K562 (cell line): ENCODE data around the gene HRH1. TPM values are rescaled to one million over a fixed set of nuclear protein-coding genes. Genes with fewer than 3 reads are reported as not detected.

ENCODE experiments used
- ATAC-seq: fragments of 200-7000 bp; cut with Tn5 transposase; 3 replicates; pipeline ENCODE4 v1.9.1; 2020; ENCODE audit warnings: moderate library complexity
- BruUV-seq: library from RNA; stranded (reverse); fragments of 400-500 nt; replicated peaks from 2 replicates; lab custom pipeline; 2021; lab: Mats Ljungman, UMichigan
- CTCF ChIA-PET: fragments of 300-600 bp; formaldehyde crosslinking; extraction: SDS; loops from one replicate; lab custom pipeline; 2021; ENCODE audit warnings: low intra/inter-chr PET ratio; lab: Yijun Ruan, JAX
- POLR2A ChIA-PET: fragments of 300-600, 350-650 bp; sonication (Branson Sonifier 250); formaldehyde crosslinking; extraction: SDS; loops from one replicate; lab custom pipeline; 2021; ENCODE audit warnings: antibody characterized with exemption, inconsistent platforms; lab: Yijun Ruan, JAX
- DNase-seq, 4 experiments: peaks; one replicate each; pipeline versions ENCODE4 v3.0.0 to v3.0.0-alpha.2; 2011 to 2018; ENCODE audit warnings: low spot score in 3 of 4, mixed read lengths in 3 of 4; ENCODE audit errors: extremely low read depth in 1 of 4
- FAIRE-seq: peaks from 2 replicates; lab custom pipeline; 2011; peaks lifted over from hg19 to GRCh38; lab: Jason Lieb, UNC
- H2AFZ ChIP-seq: 2 replicates; pipeline ENCODE4 v1.6.0; 2011; ENCODE audit warnings: low read depth, low read length, control low read depth, inconsistent platforms
- H3K27ac ChIP-seq: fragments of 200-600 bp; 3 replicates; pipeline ENCODE4 v1.8.0; 2011; ENCODE audit warnings: low read depth, mild to moderate bottlenecking, control low read depth, inconsistent platforms, low read length, moderate library complexity, mixed read lengths; ENCODE audit errors: extremely low read depth
- H3K27me3 ChIP-seq, 2 experiments: fragments of 300-600 bp in 1 of 2; 2 replicates in 1 of 2; 3 replicates in 1 of 2; pipeline versions ENCODE4 v1.6.0 to v1.8.0; 2011; ENCODE audit warnings: inconsistent platforms in 2 of 2, low read length in 2 of 2, mild to moderate bottlenecking in 1 of 2, mixed read lengths in 1 of 2, moderate library complexity in 1 of 2; ENCODE audit not compliant: control insufficient read depth in 2 of 2, insufficient read depth in 2 of 2
- H3K36me3 ChIP-seq: fragments of 300-600 bp; 3 replicates; pipeline ENCODE4 v1.8.0; 2011; ENCODE audit warnings: mild to moderate bottlenecking, low read length, inconsistent platforms; ENCODE audit not compliant: control insufficient read depth, insufficient read depth
- H3K4me1 ChIP-seq, 2 experiments: fragments of 200-600 bp in 1 of 2; replicated peaks in 1 of 2; 2 replicates in 1 of 2; 3 replicates in 1 of 2; pipeline versions ENCODE4 v1.5.1 to v1.8.0; 2011; ENCODE audit warnings: inconsistent platforms in 2 of 2, low read length in 2 of 2, mild to moderate bottlenecking in 1 of 2, mixed read lengths in 1 of 2, moderate library complexity in 1 of 2; ENCODE audit not compliant: control insufficient read depth in 2 of 2, insufficient read depth in 2 of 2
- H3K4me2 ChIP-seq: 2 replicates; pipeline ENCODE4 v1.6.1; 2011; ENCODE audit warnings: low read length, control low read depth, inconsistent platforms, mixed read lengths; ENCODE audit not compliant: insufficient read depth
- H3K4me3 ChIP-seq: fragments of 200-600 bp; sonication (generic), shearing (Covaris generic); 2 replicates; pipeline ENCODE4 v1.5.1; 2016; ENCODE audit warnings: control low read depth, inconsistent platforms
- H3K79me2 ChIP-seq: fragments of 200-600 bp; 3 replicates; pipeline ENCODE4 v1.8.0; 2011; ENCODE audit warnings: low read length, inconsistent platforms; ENCODE audit not compliant: control insufficient read depth, insufficient read depth
- H3K9ac ChIP-seq, 2 experiments: 2 replicates each; pipeline versions ENCODE4 v1.6.0 to v1.6.1; 2011; ENCODE audit warnings: low read depth in 2 of 2, low read length in 2 of 2, control low read depth in 1 of 2, inconsistent platforms in 1 of 2, mild to moderate bottlenecking in 1 of 2, mixed read lengths in 1 of 2; ENCODE audit not compliant: insufficient read depth in 1 of 2
- H3K9me1 ChIP-seq: one replicate; pipeline ENCODE4 v1.6.0; 2011; ENCODE audit warnings: inconsistent platforms, mild to moderate bottlenecking, low read length, moderate library complexity; ENCODE audit not compliant: control insufficient read depth, insufficient read depth
- H3K9me3 ChIP-seq: replicated peaks from 2 replicates; pipeline ENCODE4 v1.5.1; 2011; ENCODE audit warnings: low read depth, low read length, inconsistent platforms; ENCODE audit not compliant: control insufficient read depth, insufficient read depth
- H4K20me1 ChIP-seq: replicated peaks from 2 replicates; pipeline ENCODE4 v1.6.1; 2011; ENCODE audit warnings: low read length, inconsistent platforms, mixed read lengths; ENCODE audit not compliant: control insufficient read depth, insufficient read depth
- CBX1 ChIP-seq: sonication (generic); IDR thresholded peaks from 2 replicates; pipeline ENCODE4 v1.6.1; 2016; ENCODE audit warnings: antibody characterized with exemption, low read depth, mild to moderate bottlenecking
- CCAR2 ChIP-seq: fragments of 200-400 bp; formaldehyde crosslinking; IDR thresholded peaks from 2 replicates; pipeline ENCODE4 v1.6.1; 2017; ENCODE audit warnings: mild to moderate bottlenecking, low read depth, low read length
- CCNT2 ChIP-seq: IDR thresholded peaks from 2 replicates; pipeline ENCODE4 v1.6.1; 2011; ENCODE audit warnings: borderline replicate concordance, low read depth, mild to moderate bottlenecking, moderate library complexity, mixed read lengths, low read length; ENCODE audit not compliant: insufficient read length; ENCODE audit errors: extremely low read depth
- GABPA ChIP-seq: fragments of 200-800 bp; sonication (Bioruptor generic); conservative IDR thresholded peaks from 2 replicates; pipeline ENCODE4 v1.6.1; 2016; ENCODE audit warnings: low read depth, missing genetic modification characterization, missing compliant biosample characterization
- GATAD2B ChIP-seq: fragments of 450-650 bp; IDR thresholded peaks from 2 replicates; pipeline ENCODE4 v1.6.1; 2017; ENCODE audit warnings: mild to moderate bottlenecking, borderline replicate concordance
- KLF6 ChIP-seq: fragments of 250-450 bp; sonication (Bioruptor Pico); IDR thresholded peaks from 2 replicates; pipeline ENCODE4 v1.4.0; 2020; ENCODE audit warnings: mild to moderate bottlenecking, moderate library complexity, borderline replicate concordance
- NFIX ChIP-seq: fragments of 250-450 bp; sonication (Bioruptor Pico); IDR thresholded peaks from 2 replicates; pipeline ENCODE4 v1.4.0; 2020; ENCODE audit warnings: low read depth, mild to moderate bottlenecking, moderate library complexity
- NR4A1 ChIP-seq, 2 experiments: fragments of 250-450 bp in 1 of 2; fragments of 450-650 bp in 1 of 2; sonication (Bioruptor Pico) in 1 of 2; IDR thresholded peaks; 2 replicates each; pipeline versions ENCODE4 v1.4.0 to v1.6.1; 2016 to 2020; ENCODE audit warnings: mild to moderate bottlenecking in 2 of 2, missing compliant biosample characterization in 1 of 2, missing genetic modification characterization in 1 of 2, moderate library complexity in 1 of 2
- STAT5A ChIP-seq: IDR thresholded peaks from 2 replicates; pipeline ENCODE4 v1.6.1; 2012; ENCODE audit warnings: low read length, inconsistent platforms, borderline replicate concordance
- ZNF512 ChIP-seq: IDR thresholded peaks from 2 replicates; pipeline ENCODE4 v1.6.1; 2016; ENCODE audit warnings: missing genetic modification characterization, missing compliant biosample characterization
- WGBS: fragments of 100-300 bp; shearing (Covaris generic); methylation state at CpG from one replicate; pipeline ENCODE4 v1.1.6; 2016; ENCODE audit warnings: low coverage, mixed read lengths; ENCODE audit not compliant: insufficient coverage; ENCODE audit errors: missing lambda C conversion rate; 5-methylcytosine and 5-hydroxymethylcytosine counted together
- in situ Hi-C: fragments of 300-500 bp; cut with MboI; formaldehyde crosslinking; loops from 4 replicates; pipeline ENCODE4 v1.15.0; 2018; ENCODE audit warnings: inconsistent platforms, mixed read lengths
- intact Hi-C: fragments of 100-400 bp; cut with micrococcal nuclease; formaldehyde crosslinking; loops from 2 replicates; pipeline ENCODE4 v1.14.2; 2022
- polyA plus RNA-seq, 8 experiments: library from polyadenylated mRNA; depleted of rRNA in 4 of 8; stranded (reverse) in 5 of 8; unstranded in 3 of 8; fragments of >200 nt; fragmentation: Nextera tagmentation in 2 of 8; fragmentation: Illumina TruSeq in 1 of 8; extraction: Ambion mirVana in 2 of 8; extraction: Trizol in 1 of 8; gene quantifications; 2 replicates each; pipeline versions ENCODE4 v1.2.1 to v1.2.3, GENCODE V29; 2011 to 2014; ENCODE audit warnings: inconsistent platforms in 1 of 8, missing spikeins in 1 of 8
- total RNA-seq, 7 experiments: library from RNA; depleted of rRNA in 6 of 7; stranded (reverse); fragments of >200 nt in 6 of 7; fragmentation: Illumina TruSeq in 2 of 7; extraction: Trizol in 2 of 7; gene quantifications; 2 replicates each; pipeline versions ENCODE4 v1.2.1 to v1.2.3, GENCODE V29; 2011 to 2021; ENCODE audit warnings: low replicate concordance in 1 of 7

HRH1 gene
- total and polyA plus RNA-seq, 9 of the 15 experiments (the other 6 are each of a cell fraction or from before 2014, with no cell fraction given) = 0.03 to 0.15 (median 0.06) TPM; not detected in 1

- no peak for ATAC-seq
- 0 out of 2 replicates have a peak, but pooled peaks cover 2% of the 10 kb centered on the region for H4K20me1 ChIP-seq
- no peak overlapping the region for H3K27ac ChIP-seq
- ChIA-PET CTCF (no interaction called here), POLR2A (no interaction called here)
- no peaks in the 10 kb centered on the region for H3K4me1 ChIP-seq
- peaks cover 7 to 32% of the 10 kb centered on the region in 2 experiments; a peak in 3 of 5 replicates for H3K27me3 ChIP-seq
- no peaks in the 10 kb centered on the region for H3K9me3 ChIP-seq
- H2AFZ ChIP-seq = no peak overlapping the region
- BruUV-seq = no TSS peak
- no peaks in the 10 kb centered on the region for H3K79me2 ChIP-seq
- H3K9me1 ChIP-seq = no peaks in the 10 kb centered on the region
- no peak for DNase-seq
- 0% methylated on average over 4 of the region's 4 CpGs for WGBS
- H3K9ac ChIP-seq = no peak overlapping the region
- FAIRE-seq = no peak
- TF ChIP-seq NFIX (CRISPR knock-in tag) (no peak), CBX1 (no peak)
- no peak overlapping the region for H3K4me2 ChIP-seq
- intact Hi-C loops = no loop called here
- H3K36me3 ChIP-seq = no peaks in the 10 kb centered on the region
- no peak overlapping the region for H3K4me3 ChIP-seq
- in situ Hi-C loops = no loop called here
Measured at GRCh38 chr3:11132861-11133260, 21.4 kb upstream of the HRH1 start.

- POLR2A ChIA-PET = interaction anchor here (0.7 kb wide), 1 partner anchor 15 kb away, joined by 3 read pairs; no protein-coding TSS in a partner anchor
- no peak for FAIRE-seq
- no peak for ATAC-seq
- intact Hi-C loops = no loop called here
- Histone ChIP-seq H3K9me1 (no peaks in the 10 kb centered on the region), H3K4me2 (no peak overlapping the region), H4K20me1 (no peaks in the 10 kb centered on the region)
- TF ChIP-seq CCAR2 = no peak
- no peak for TF ChIP-seq ZNF512 (tag)
- no peak for TF ChIP-seq CCNT2
- TF ChIP-seq NR4A1 (CRISPR knock-in tag; IDR thresholded peaks at IDR 0.05) = no peak
- TF ChIP-seq NR4A1 (tag; IDR thresholded peaks at IDR 0.05) = no peak
- no peak for TF ChIP-seq KLF6 (CRISPR knock-in tag)
- no peak for TF ChIP-seq STAT5A
- TF ChIP-seq GABPA (tag) = no peak
- TF ChIP-seq GATAD2B = no peak
- TF ChIP-seq, all 486 proteins: peak for 0
- Histone ChIP-seq H3K4me3 (no peak overlapping the region), H3K27me3 (peaks cover 10 to 32% of the 10 kb centered on the region in 2 experiments; a peak in 3 of 5 replicates), H3K36me3 (no peaks in the 10 kb centered on the region), H3K9me3 (no peaks in the 10 kb centered on the region), H3K79me2 (no peaks in the 10 kb centered on the region), H3K27ac (no peak overlapping the region), H3K9ac (no peak overlapping the region), H2AFZ (no peak overlapping the region), H3K4me1 (no peaks in the 10 kb centered on the region)
- CTCF ChIA-PET = no interaction called here
- in situ Hi-C loops = no loop called here
- BruUV-seq = no TSS peak
- no peak for DNase-seq
- 0% methylated on average over 2 of the region's 2 CpGs for WGBS
Measured at GRCh38 chr3:11134794-11135193, 19.5 kb upstream of the HRH1 start.
